DOHH2 (cell line): ENCODE data around the gene SLIT1.

Experiments used
- H3F3A ChIP-seq: fragments of 200-600 bp; sonication (generic), shearing (Covaris generic); 2 replicates; pipeline ENCODE4 v1.6.0; 2016; ENCODE audit warnings: antibody characterized with exemption, mild to moderate bottlenecking; ENCODE audit not compliant: control insufficient read depth, insufficient read depth
- H3K27ac ChIP-seq: fragments of 200-600 bp; sonication (generic); 2 replicates; pipeline ENCODE4 v1.5.1; 2014; ENCODE audit warnings: low read depth, mild to moderate bottlenecking, low read length, moderate library complexity
- H3K27me3 ChIP-seq: fragments of 200-600 bp; sonication (generic); 2 replicates; pipeline ENCODE4 v1.6.1; 2014; ENCODE audit warnings: mild to moderate bottlenecking, low read length, mixed read lengths; ENCODE audit not compliant: control insufficient read depth
- H3K36me3 ChIP-seq: fragments of 200-600 bp; sonication (generic); 2 replicates; pipeline ENCODE4 v1.6.1; 2014; ENCODE audit warnings: mild to moderate bottlenecking, low read length, moderate library complexity, mixed read lengths; ENCODE audit not compliant: control insufficient read depth
- H3K4me1 ChIP-seq: fragments of 200-600 bp; sonication (generic); 2 replicates; pipeline ENCODE4 v1.6.1; 2014; ENCODE audit warnings: mild to moderate bottlenecking, low read length, mixed read lengths; ENCODE audit not compliant: control insufficient read depth
- H3K4me2 ChIP-seq: fragments of 200-600 bp; sonication (generic); 2 replicates; pipeline ENCODE4 v1.6.0; 2014; ENCODE audit warnings: mild to moderate bottlenecking, low read length, moderate library complexity
- H3K4me3 ChIP-seq: fragments of 200-600 bp; sonication (generic); 2 replicates; pipeline ENCODE4 v1.5.1; 2014; ENCODE audit warnings: mild to moderate bottlenecking, low read length, mixed read lengths
- H3K79me2 ChIP-seq: fragments of 200-600 bp; sonication (generic); 2 replicates; pipeline ENCODE4 v1.6.1; 2014; ENCODE audit warnings: mild to moderate bottlenecking, low read length, mixed read lengths; ENCODE audit not compliant: control insufficient read depth
- H3K9me2 ChIP-seq: fragments of 200-600 bp; sonication (generic); replicated peaks from 2 replicates; pipeline ENCODE4 v1.6.1; 2014; ENCODE audit warnings: mild to moderate bottlenecking, low read length, mixed read lengths; ENCODE audit not compliant: control insufficient read depth
- H3K9me3 ChIP-seq: fragments of 200-600 bp; sonication (generic); 2 replicates; pipeline ENCODE4 v1.6.1; 2014; ENCODE audit warnings: antibody characterized with exemption, low read length, mixed read lengths; ENCODE audit not compliant: control insufficient read depth, insufficient read depth
- H4K20me1 ChIP-seq: fragments of 200-600 bp; sonication (generic); 2 replicates; pipeline ENCODE4 v1.6.0; 2014; ENCODE audit warnings: low read depth, mild to moderate bottlenecking, antibody characterized with exemption, low read length, moderate library complexity; ENCODE audit not compliant: control insufficient read depth, insufficient read depth
- CTCF ChIP-seq: fragments of 200-600 bp; sonication (generic); IDR thresholded peaks from one replicate; pipeline ENCODE4 v1.5.1; 2014; ENCODE audit warnings: antibody characterized with exemption, mild to moderate bottlenecking, low read depth, low read length; ENCODE audit not compliant: poor library complexity, severe bottlenecking
- EZH2phosphoT487 ChIP-seq: fragments of 200-600 bp; sonication (generic); IDR thresholded peaks from 2 replicates; pipeline ENCODE4 v1.6.1; 2017; ENCODE audit warnings: borderline replicate concordance, mild to moderate bottlenecking, antibody characterized with exemption, low read length, moderate library complexity, mixed read lengths

Gene SLIT1

DNA sequence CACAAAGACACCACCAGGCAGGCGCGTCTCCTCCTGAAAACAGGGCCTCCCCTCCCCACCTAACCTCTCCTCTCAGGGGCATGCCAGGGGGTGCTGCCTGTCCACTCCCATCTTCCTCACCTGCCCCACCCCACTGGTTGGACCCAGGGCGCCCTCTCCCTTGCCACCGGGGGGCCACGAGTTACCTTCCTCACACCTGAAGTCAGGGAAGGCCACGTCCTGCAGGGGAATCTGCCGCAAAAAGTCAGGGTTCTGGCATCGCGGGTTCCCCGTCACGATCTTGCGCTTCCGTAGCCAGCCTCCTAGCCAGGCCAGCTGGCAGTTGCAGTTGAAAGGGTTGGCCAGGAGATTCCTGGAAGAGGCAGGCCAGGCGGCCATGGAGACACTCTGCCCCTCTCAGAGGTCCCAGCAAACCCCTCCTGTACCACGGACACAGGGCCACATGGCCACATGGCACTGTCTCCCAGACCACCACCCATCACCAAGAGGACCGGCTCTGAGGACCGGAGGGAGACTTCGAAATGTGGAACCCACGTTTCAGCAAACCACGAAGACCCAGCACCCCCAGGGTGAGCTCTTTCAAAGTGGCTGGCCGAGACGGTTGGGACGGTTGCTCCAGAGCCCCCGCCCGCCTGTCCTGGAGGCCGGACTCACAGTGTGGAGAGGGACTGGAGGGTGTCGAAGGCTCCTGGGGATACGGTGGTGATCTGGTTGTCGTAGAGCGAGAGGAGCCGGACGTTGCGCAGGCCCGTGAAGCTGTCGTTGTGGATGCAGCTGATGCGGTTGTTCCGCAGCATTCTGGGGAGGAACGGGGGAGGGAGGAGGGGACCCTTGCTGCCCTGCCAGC is 142.8 kb downstream of the SLIT1 start:
- TF ChIP-seq EZH2phosphoT487 (no peak), CTCF (no peak)
- no peak overlapping the region for H3K4me2 ChIP-seq
- no peaks in the 10 kb centered on the region for H4K20me1 ChIP-seq
- H3F3A ChIP-seq: no peaks in the 10 kb centered on the region
- H3K9me2 ChIP-seq: no peaks in the 10 kb centered on the region
- no peaks in the 10 kb centered on the region for H3K27me3 ChIP-seq
- H3K27ac ChIP-seq: no peak overlapping the region
- H3K79me2 ChIP-seq: no peaks in the 10 kb centered on the region
- H3K36me3 ChIP-seq: no peaks in the 10 kb centered on the region
- H3K4me3 ChIP-seq: no peak overlapping the region
- H3K9me3 ChIP-seq: no peaks in the 10 kb centered on the region
- no peaks in the 10 kb centered on the region for H3K4me1 ChIP-seq

- no peak overlapping the region for H3K27ac ChIP-seq
- H3K4me1 ChIP-seq: peaks cover 8% of the 10 kb centered on the region
- H3K9me3 ChIP-seq: no peaks in the 10 kb centered on the region
- TF ChIP-seq CTCF (no peak), EZH2phosphoT487 (no peak)
- H3F3A ChIP-seq: no peaks in the 10 kb centered on the region
- H3K4me3 ChIP-seq: no peak overlapping the region
- no peaks in the 10 kb centered on the region for H3K27me3 ChIP-seq
- H3K36me3 ChIP-seq: no peaks in the 10 kb centered on the region
- no peaks in the 10 kb centered on the region for H3K9me2 ChIP-seq
- H3K4me2 ChIP-seq: no peak overlapping the region
- no peaks in the 10 kb centered on the region for H3K79me2 ChIP-seq
- H4K20me1 ChIP-seq: no peaks in the 10 kb centered on the region
These were observed 143.7 kb downstream of the SLIT1 start for GRCh38 chr10:97042081-97042480.

GRCh38 chr10:97040706-97041105 is 145.1 kb downstream of the SLIT1 start:
- Histone ChIP-seq H3K79me2 (no peaks in the 10 kb centered on the region), H4K20me1 (no peaks in the 10 kb centered on the region), H3F3A (no peaks in the 10 kb centered on the region), H3K4me2 (no peak overlapping the region), H3K4me3 (no peak overlapping the region), H3K27ac (no peak overlapping the region), H3K9me2 (no peaks in the 10 kb centered on the region), H3K27me3 (0 out of 2 replicates have a peak, but pooled peaks cover 2% of the 10 kb centered on the region), H3K9me3 (no peaks in the 10 kb centered on the region), H3K36me3 (no peaks in the 10 kb centered on the region), H3K4me1 (peaks cover 8% of the 10 kb centered on the region)
- no peak for TF ChIP-seq EZH2phosphoT487
- no peak for TF ChIP-seq CTCF
